Body of pancreas (tissue), 4 donors: ENCODE data around the gene NDST3. TPM values are rescaled to one million over a fixed set of nuclear protein-coding genes. Genes with fewer than 3 reads are reported as not detected.
A peak's percentile ranks its signal among the peaks of the same experiment; 100 is the strongest.

Source experiments
- ATAC-seq: fragments of 150-250 bp; one replicate; pipeline ENCODE4 v1.9.1; 2016
- DNase-seq, 4 donors: peaks; one replicate each; pipeline ENCODE4 v3.0.0-alpha.2; 2019
- H3K27ac ChIP-seq, 4 donors: fragments of 200-600 bp; sonication (generic); 1 replicate in 3 of 4; 2 replicates in 1 of 4; pipeline versions ENCODE4 v1.5.1 to v1.6.1; 2016 to 2019; ENCODE audit warnings: mild to moderate bottlenecking in 1 of 4, mixed read lengths in 1 of 4, moderate library complexity in 1 of 4
- H3K27me3 ChIP-seq, 2 donors: fragments of 200-600 bp; sonication (generic); one replicate each; pipeline ENCODE4 v1.6.0; 2016; ENCODE audit warnings: mild to moderate bottlenecking in 1 of 2
- H3K36me3 ChIP-seq, 2 donors: fragments of 200-600 bp; sonication (generic); replicated peaks in 1 of 2; 2 replicates each; pipeline ENCODE4 v1.5.1; 2016; ENCODE audit warnings: low read depth in 2 of 2; ENCODE audit not compliant: insufficient read depth in 1 of 2
- H3K4me1 ChIP-seq: fragments of 200-600 bp; sonication (generic); one replicate; pipeline ENCODE4 v1.6.0; 2016
- H3K4me3 ChIP-seq, 2 donors: fragments of 200-600 bp; sonication (generic); 1 replicate in 1 of 2; 2 replicates in 1 of 2; pipeline ENCODE4 v1.5.1; 2016 to 2019
- H3K9me3 ChIP-seq, 3 donors: fragments of 200-600 bp; sonication (generic); 1 replicate in 2 of 3; 2 replicates in 1 of 3; pipeline ENCODE4 v1.5.1; 2016
- CTCF ChIP-seq, 7 experiments: fragments of 450-650 bp in 4 of 7; fragments of 200-600 bp in 3 of 7; sonication (generic) in 3 of 7; IDR thresholded peaks; one replicate each; pipeline ENCODE4 v1.5.1; 2016 to 2019; ENCODE audit warnings: antibody characterized with exemption in 7 of 7
- POLR2A ChIP-seq, 3 donors: fragments of 450-650 bp; IDR thresholded peaks; one replicate each; pipeline ENCODE4 v1.6.1; 2016; ENCODE audit warnings: antibody characterized with exemption in 3 of 3, mild to moderate bottlenecking in 2 of 3
- WGBS, 2 donors: methylation state at CpG; one replicate each; pipeline ENCODE4 v1.1.5; 2017; 5-methylcytosine and 5-hydroxymethylcytosine counted together
- intact Hi-C: fragments of 100-400 bp; cut with DNase I; formaldehyde crosslinking; loops from one replicate; pipeline ENCODE4 v1.15.1; 2023
- total RNA-seq, 2 donors: library from RNA; depleted of rRNA; stranded (reverse); fragments of >200 nt; gene quantifications; one replicate each; pipeline ENCODE4 v1.1.0, GENCODE V29; 2016

Gene NDST3
- total RNA-seq, 2 donors from 2014 or later = not detected

DNA sequence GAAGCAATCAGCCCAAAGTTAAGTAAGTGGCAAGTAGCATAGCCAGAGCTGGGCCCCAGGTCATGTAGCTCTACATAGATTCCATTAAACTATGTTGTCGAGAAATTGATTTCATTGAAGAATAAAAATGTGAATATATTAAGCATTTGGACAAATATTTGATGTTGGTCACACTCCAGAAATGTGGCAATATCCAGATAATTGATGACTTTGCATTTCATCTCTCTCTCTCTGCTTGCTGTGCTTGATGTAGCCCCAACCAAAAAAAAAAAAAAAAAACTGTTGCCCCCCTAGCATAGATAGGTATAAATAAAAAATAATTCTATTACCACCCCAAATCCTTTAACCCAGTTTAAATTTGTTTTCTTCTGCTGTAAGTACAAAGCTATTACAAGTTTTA, 7.5 kb upstream of the NDST3 start:
- Histone ChIP-seq H3K36me3 (no peaks in the 10 kb centered on the region), H3K27me3 (no peaks in the 10 kb centered on the region), H3K4me1 (no peaks in the 10 kb centered on the region), H3K4me3 (no peak overlapping the region), H3K9me3 (no peaks in the 10 kb centered on the region), H3K27ac (no peak overlapping the region)
- TF ChIP-seq CTCF (IDR thresholded peaks at IDR 0.05) = no peak
- TF ChIP-seq POLR2A (IDR thresholded peaks at IDR 0.05) = no peak
- ATAC-seq = no peak
- no peak for DNase-seq
- intact Hi-C loops = no loop called here
- 16 to 36% methylated on average over 1 of the region's 1 CpG for WGBS, 2 donors

DNA sequence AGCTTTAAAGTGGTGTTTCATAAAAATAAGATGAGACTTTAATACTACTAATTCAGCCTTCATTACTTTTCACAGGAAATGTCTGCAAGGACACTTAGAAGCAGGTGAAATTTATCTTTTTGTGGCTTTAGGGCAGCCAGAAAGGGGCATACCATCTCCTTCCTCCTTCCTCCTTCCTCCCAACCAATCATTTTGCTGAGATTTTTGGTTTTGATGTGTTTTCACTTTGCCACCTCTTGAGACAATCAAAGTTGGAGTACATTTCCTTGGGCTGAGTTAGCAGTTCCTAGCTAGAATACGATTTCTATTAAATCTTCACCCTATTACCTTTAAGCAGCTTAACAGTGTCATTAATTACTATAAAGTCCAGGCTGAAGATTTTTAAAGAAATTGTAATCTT, 5.1 kb upstream of the NDST3 start:
- Histone ChIP-seq H3K4me3 (no peak overlapping the region), H3K9me3 (no peaks in the 10 kb centered on the region), H3K4me1 (peaks cover 6% of the 10 kb centered on the region), H3K27ac (no peak overlapping the region), H3K27me3 (no peaks in the 10 kb centered on the region), H3K36me3 (no peaks in the 10 kb centered on the region)
- ATAC-seq (no peak), DNase-seq (no peak)
- WGBS, 2 donors = 61 to 79% methylated on average over 1 of the region's 1 CpG
- intact Hi-C loops = no loop called here
- no peak for TF ChIP-seq CTCF (IDR thresholded peaks at IDR 0.05)
- no peak for TF ChIP-seq POLR2A (IDR thresholded peaks at IDR 0.05)

- Histone ChIP-seq H3K4me3 (no peak overlapping the region), H3K36me3 (no peaks in the 10 kb centered on the region), H3K9me3 (no peaks in the 10 kb centered on the region), H3K4me1 (peaks cover 6% of the 10 kb centered on the region), H3K27me3 (no peaks in the 10 kb centered on the region), H3K27ac (no peak overlapping the region)
- no peak for DNase-seq
- intact Hi-C loops = no loop called here
- no peak for ATAC-seq
- 70 to 85% methylated on average over 2 of the region's 2 CpGs for WGBS, 2 donors
- TF ChIP-seq CTCF (IDR thresholded peaks at IDR 0.05) (no peak), POLR2A (IDR thresholded peaks at IDR 0.05) (no peak)
Observed at GRCh38 chr4:118032691-118033090, 1.6 kb upstream of the NDST3 start.

DNA sequence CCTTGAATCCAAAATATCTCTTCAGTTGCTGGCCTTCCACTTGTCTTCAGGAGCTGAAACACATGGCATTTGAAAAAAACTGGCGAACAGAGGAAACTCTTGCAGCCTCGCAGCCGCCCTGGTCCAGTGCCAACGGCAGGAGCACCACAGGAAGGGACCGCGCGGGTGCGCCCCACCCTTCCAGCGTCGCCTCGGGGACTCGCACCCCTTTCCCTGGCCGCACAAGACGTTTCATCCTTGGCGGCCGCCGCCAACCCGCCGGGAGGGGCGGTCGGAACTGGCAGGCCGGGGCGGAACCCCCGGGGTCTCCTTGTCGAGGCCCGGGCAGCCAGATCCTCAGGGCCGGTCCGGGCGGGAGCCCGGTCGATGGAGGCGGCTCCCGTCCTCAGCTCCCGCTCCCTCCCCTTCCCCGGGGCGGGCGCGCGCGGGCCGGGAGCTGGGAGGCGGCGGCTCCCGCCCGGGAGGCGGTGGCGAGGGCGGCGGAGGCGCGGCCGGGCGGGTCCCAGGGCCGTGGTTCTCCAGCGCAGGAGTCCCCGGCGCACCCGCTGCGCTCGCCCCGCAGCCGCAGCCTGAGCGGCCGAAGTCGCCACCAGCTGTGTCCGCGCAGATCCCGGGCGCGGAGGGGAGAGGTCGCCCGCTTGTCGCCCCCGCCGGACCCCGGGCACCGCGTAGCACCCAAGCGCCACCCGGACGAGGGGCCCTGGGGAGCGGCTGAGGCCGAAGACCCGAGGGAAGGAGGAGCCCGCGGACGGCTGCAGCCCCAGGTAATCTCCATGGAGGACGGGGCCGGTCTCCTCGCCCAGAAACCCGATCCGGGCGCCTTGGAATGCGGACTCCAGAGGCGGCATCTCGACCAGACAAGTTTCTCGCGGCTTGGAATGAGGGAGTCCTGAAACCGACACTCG, 886 bp upstream of the NDST3 start:
- TF ChIP-seq CTCF (IDR thresholded peaks at IDR 0.05) (no peak), POLR2A (IDR thresholded peaks at IDR 0.05) (no peak)
- H3K9me3 ChIP-seq = no peaks in the 10 kb centered on the region
- H3K27ac ChIP-seq = no peak overlapping the region
- WGBS, 2 donors = 0 to 1% methylated on average over 36 to 89 of the region's 100 CpGs
- intact Hi-C loops = no loop called here
- H3K4me3 ChIP-seq = no peak overlapping the region
- H3K36me3 ChIP-seq = no peaks in the 10 kb centered on the region
- DNase-seq (peak; percentile 37 to 66 (median 44)), ATAC-seq (peak; percentile 84)
- peaks cover 6% of the 10 kb centered on the region for H3K4me1 ChIP-seq
- H3K27me3 ChIP-seq = no peaks in the 10 kb centered on the region

DNA sequence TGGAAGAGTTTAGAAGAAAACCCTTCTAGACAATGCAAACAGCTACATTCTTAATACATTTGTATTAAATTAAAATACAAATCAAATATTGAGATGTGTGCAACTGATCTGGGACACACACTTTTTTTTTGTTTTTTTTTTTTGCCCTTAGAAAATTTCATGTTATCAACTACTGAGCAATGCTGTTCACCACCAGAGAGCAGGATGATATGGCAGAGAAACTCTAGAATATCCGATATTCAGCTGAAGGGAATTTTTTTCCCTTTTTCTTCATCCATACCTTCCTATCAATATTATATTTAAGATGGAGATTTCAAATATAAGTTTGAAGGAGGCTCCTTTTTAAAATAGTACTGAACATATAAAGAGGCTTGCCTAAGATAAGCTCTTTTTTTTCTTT, 1.0 kb downstream of the NDST3 start:
- no peak for ATAC-seq
- 52 to 64% methylated on average over 1 of the region's 1 CpG for WGBS, 2 donors
- intact Hi-C loops = no loop called here

More for the DNA sequence above, 1.0 kb downstream of the NDST3 start:
- Histone ChIP-seq H3K4me3 (no peak overlapping the region), H3K27ac (no peak overlapping the region), H3K36me3 (no peaks in the 10 kb centered on the region), H3K4me1 (peaks cover 6% of the 10 kb centered on the region), H3K9me3 (no peaks in the 10 kb centered on the region), H3K27me3 (no peaks in the 10 kb centered on the region)
- no peak for DNase-seq
- no peak for TF ChIP-seq POLR2A (IDR thresholded peaks at IDR 0.05)
- no peak for TF ChIP-seq CTCF (IDR thresholded peaks at IDR 0.05)
